Effector memory CD4-positive, alpha-beta T cell (primary cell): ENCODE data around the gene SBF2.
A peak's percentile ranks its signal among the peaks of the same experiment; 100 is the strongest.

ENCODE experiments used
- DNase-seq, 3 donors: peaks; one replicate each; pipeline ENCODE4 v3.0.0-alpha.2; 2020
- H3K27ac ChIP-seq: 2 replicates; pipeline ENCODE4 v1.7.0; 2013; ENCODE audit warnings: mild to moderate bottlenecking, low read length, moderate library complexity; ENCODE audit not compliant: insufficient read depth, poor library complexity, severe bottlenecking
- H3K27me3 ChIP-seq: replicated peaks from 2 replicates; pipeline ENCODE4 v1.7.0; 2013; ENCODE audit warnings: mild to moderate bottlenecking, low read length; ENCODE audit not compliant: insufficient read depth, control insufficient read depth, poor library complexity, severe bottlenecking
- H3K36me3 ChIP-seq: 2 replicates; pipeline ENCODE4 v1.7.0; 2013; ENCODE audit warnings: mild to moderate bottlenecking, low read length, moderate library complexity; ENCODE audit not compliant: control insufficient read depth, insufficient read depth
- H3K4me1 ChIP-seq: 2 replicates; pipeline ENCODE4 v1.7.0; 2013; ENCODE audit warnings: low read length, mild to moderate bottlenecking; ENCODE audit not compliant: control insufficient read depth, insufficient read depth, poor library complexity, severe bottlenecking
- H3K4me3 ChIP-seq: 2 replicates; pipeline ENCODE4 v1.7.0; 2013; ENCODE audit warnings: low read length, low read depth, mild to moderate bottlenecking; ENCODE audit not compliant: insufficient read depth, poor library complexity, severe bottlenecking
- H3K9me3 ChIP-seq: 2 replicates; pipeline ENCODE4 v1.7.0; 2013; ENCODE audit warnings: mild to moderate bottlenecking, low read length, moderate library complexity; ENCODE audit not compliant: control insufficient read depth

SBF2 gene

DNA sequence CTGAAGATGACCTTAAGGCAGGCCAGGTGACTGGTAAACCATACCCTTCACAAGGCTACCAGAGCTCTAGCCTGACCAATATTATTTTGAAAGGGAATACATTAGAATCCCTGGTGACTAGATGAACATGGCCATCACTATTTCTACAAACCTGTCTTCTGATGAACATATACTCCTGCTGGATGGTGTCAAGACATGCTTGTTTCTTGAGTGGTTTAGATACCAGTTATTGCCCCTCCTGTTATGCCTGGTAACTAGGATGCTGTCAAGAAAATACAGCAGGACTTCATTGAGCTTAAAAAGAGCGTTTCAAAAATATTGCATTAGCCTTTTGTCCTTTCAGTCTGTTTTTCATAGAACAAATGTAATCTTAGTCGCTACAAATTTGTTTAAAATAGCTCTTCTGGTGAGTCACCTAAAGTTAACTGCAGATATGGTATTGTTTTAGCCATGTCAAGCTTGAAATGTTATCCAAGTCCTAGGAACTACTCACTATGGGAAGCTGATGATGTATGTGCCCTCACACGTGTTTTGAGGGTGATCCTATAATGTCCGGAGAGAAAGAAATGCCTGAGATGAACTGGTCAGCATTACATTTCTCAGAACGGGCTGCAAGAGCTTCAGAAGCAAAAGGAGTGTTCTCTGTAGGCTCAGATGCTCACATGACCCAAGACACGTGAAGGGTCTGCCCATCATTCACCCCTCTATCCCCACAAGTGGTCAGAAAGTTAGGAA lies 31.4 kb upstream of the SBF2 start:
- Histone ChIP-seq H3K4me1 (no peaks in the 10 kb centered on the region), H3K9me3 (no peaks in the 10 kb centered on the region), H3K27ac (no peak overlapping the region), H3K27me3 (no peaks in the 10 kb centered on the region), H3K4me3 (no peak overlapping the region), H3K36me3 (no peaks in the 10 kb centered on the region)
- no peak for DNase-seq

DNA sequence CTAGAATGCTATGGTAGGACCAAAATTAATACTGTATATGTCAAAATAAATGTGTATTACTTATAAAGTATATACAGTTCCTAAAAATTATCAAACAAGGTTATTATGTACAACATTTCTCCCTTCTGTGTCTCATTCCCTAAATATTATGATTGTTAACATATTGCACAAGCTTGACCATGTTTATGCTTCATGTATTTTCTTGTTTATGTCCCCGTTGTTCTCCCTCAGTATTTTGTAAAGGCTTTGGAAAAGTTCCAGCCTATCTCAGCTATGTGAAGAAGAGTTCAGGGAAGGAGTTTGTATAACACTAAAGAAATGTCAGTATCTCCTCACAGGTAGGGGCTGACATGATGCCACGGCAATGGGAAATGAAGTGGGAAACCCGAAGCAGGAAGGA lies 30.5 kb upstream of the SBF2 start:
- H3K27ac ChIP-seq = no peak overlapping the region
- H3K27me3 ChIP-seq = no peaks in the 10 kb centered on the region
- H3K4me1 ChIP-seq = no peaks in the 10 kb centered on the region
- DNase-seq = no peak
- H3K36me3 ChIP-seq = no peaks in the 10 kb centered on the region
- H3K9me3 ChIP-seq = no peaks in the 10 kb centered on the region
- no peak overlapping the region for H3K4me3 ChIP-seq

DNA sequence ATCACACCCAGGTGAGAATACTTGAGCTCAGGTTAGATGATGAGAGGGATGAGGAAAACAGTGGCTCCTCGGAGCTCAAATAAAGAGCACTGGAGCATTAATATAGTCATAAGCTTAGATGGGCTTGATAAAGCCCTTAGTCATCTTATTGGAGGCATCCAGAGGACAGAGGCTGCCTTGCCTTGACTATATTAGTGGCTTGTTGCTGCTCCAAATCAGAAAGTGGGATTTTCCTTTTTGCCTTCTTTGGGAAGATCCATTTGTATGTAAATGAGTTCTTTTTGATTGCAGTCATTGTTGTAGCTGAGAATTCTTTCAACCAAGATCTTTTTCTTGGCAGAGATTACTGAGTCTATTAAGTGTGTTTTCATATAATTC lies 29.8 kb upstream of the SBF2 start:
- no peak overlapping the region for H3K27ac ChIP-seq
- no peak for DNase-seq
- no peaks in the 10 kb centered on the region for H3K4me1 ChIP-seq
- H3K9me3 ChIP-seq = no peaks in the 10 kb centered on the region
- no peak overlapping the region for H3K4me3 ChIP-seq
- H3K36me3 ChIP-seq = no peaks in the 10 kb centered on the region
- no peaks in the 10 kb centered on the region for H3K27me3 ChIP-seq

DNA sequence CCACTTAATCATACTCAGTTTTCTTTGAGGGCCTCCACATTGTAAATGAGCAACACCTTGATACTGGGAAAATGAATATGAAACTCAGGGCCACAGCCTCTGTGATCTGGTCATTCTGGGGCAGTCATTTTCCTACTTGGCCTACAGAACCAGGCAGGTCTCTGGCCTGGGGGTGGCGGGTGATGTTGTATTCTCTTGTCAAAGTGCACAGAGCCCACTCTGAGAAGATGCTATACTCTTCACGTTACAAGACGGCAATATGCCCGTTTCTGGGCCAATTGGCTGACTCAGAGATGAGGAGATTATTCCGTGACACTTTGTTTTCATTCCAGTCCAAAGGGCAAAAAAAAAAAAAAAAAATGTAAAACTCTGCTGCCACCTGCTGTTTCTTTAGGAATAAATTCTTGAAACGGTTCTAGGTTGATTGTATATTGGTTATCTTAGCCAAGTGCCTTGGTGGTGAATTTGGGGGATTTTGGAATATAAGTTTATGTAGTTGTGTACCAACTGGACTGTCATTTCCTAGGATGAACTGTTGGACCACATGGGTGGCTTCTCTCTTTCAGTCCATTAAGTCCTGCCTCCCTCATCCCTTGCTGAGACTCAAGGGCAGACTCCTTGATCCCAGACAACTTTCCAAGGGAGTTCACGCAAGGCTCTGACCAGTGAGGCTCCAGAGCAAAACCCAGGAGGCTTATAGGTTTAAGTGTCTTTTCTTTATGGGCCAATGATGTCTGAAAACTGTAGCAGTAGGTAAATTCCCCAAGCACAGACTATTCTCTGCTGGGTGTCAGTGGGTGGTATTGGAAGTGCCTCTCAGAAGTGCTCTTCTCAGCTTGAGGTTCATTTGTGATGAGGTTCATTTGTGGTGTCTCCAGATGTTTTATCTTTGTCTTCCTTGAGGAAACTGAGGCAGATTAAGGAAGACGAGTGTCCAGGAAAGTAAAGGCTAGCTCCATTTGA lies 29.1 kb upstream of the SBF2 start:
- no peaks in the 10 kb centered on the region for H3K9me3 ChIP-seq
- H3K27me3 ChIP-seq = no peaks in the 10 kb centered on the region
- no peaks in the 10 kb centered on the region for H3K36me3 ChIP-seq
- peak in 2 of 3 donors; percentile 6 to 21 for DNase-seq
- no peak overlapping the region for H3K27ac ChIP-seq
- no peaks in the 10 kb centered on the region for H3K4me1 ChIP-seq
- no peak overlapping the region for H3K4me3 ChIP-seq

DNA sequence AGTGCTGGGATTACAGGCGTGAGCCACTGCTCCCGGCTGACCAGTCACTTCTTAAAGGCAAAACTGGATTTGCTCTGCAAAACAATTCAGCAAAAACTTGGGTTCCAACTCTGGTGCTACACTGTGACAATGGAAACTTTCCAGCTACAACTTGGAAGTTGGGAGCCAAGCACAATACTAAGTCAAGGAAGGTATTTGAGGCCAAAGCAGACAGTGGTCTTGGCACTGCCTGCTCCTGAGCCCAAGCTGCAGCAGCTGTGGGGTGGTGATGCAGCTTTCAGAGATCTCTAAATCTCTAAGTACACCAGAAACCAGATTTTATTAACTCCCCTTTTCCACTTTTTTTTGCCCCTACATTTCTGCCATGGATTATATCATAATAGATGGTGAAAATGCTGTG lies 28.4 kb upstream of the SBF2 start:
- H3K9me3 ChIP-seq = no peaks in the 10 kb centered on the region
- H3K27ac ChIP-seq = no peak overlapping the region
- H3K36me3 ChIP-seq = no peaks in the 10 kb centered on the region
- no peaks in the 10 kb centered on the region for H3K27me3 ChIP-seq
- DNase-seq = no peak
- no peak overlapping the region for H3K4me3 ChIP-seq
- no peaks in the 10 kb centered on the region for H3K4me1 ChIP-seq

DNA sequence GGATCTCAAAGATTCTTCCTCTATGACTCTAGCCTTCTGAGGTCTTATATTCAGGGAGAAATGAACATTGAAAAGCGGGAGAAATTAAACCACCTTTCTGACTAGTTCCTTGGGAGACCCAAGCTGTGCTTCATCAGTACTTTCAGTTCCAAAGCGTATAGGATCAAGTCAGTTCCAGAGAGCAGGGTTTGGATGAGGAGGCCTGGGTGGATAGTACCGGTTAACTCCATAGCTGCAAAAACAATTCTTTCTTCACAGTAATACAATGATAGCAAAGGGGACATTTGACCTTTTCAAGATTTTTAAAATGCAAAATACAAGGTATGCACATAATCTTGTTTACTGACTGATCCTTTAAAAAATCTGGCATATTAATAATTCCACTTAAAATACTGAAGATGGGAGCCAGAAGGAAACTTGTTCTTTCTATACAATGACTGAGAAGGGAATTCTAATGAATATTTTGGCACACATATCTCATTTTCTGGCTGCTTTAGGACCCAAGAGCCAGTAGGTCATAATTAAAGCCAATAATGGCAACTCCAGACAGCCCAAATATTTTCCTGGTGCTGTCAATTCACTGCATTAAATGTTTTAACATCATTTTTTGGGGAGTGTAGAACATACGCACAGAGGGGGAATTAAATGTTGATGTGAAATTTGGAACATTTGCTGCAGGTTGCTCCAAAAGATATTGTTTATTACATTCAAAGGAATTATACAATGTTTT lies 26.9 kb upstream of the SBF2 start:
- H3K4me1 ChIP-seq = no peaks in the 10 kb centered on the region
- H3K4me3 ChIP-seq = no peak overlapping the region
- DNase-seq = no peak
- no peak overlapping the region for H3K27ac ChIP-seq
- H3K9me3 ChIP-seq = no peaks in the 10 kb centered on the region
- no peaks in the 10 kb centered on the region for H3K27me3 ChIP-seq
- no peaks in the 10 kb centered on the region for H3K36me3 ChIP-seq

DNA sequence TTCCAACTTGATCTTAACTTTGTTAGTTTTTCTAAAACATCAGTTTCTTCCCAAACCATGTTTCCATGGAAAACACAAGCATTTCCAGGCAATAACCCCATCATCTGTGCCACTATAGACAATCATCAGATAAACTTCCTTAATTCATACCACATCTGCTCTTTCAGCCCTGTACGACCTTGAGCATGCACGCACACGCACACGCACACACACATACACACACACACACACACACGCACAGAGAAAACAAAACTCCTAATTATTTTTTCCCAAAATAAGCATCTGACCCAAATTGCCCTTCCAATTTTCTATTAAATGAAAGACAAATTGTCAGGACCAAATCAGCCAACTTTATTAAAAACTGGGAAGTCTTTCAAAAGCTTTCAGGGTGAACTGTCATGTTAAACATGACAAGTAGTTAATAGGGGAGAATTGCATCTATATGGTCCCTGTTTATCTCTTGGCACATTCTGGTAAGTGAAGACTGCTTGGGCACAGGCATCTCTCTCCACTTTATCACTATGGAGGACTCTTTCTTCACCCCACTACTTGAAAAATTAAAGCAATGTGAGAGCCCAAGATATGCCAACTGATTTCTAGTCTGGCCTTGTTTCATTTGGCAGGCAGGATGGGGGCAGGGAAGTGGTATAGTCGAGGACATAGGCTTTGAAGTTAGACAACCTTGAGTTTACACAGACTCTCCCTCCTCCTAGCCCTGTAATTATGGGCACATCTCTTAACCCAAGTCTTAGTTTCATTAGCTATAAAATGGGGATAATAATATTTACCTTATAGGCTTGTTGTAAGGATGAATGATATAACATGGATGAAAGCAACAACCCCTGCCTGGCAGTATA lies 25.9 kb upstream of the SBF2 start:
- no peaks in the 10 kb centered on the region for H3K36me3 ChIP-seq
- DNase-seq = no peak
- no peak overlapping the region for H3K27ac ChIP-seq
- H3K27me3 ChIP-seq = no peaks in the 10 kb centered on the region
- no peaks in the 10 kb centered on the region for H3K9me3 ChIP-seq
- H3K4me3 ChIP-seq = no peak overlapping the region
- no peaks in the 10 kb centered on the region for H3K4me1 ChIP-seq

DNA sequence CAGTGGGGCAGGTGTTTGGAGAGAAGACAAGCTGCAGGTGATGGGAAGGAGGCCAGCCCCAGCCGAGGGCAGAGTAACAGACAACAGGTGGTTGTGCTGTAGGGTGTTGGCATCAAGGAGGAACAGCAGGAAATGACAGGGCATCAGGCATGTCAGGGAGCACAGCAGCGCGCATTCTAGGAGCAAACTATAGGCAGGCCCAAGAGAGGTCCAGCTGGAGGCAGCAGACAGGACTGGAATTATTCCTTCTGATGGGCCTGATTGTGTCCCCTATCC lies 24.4 kb upstream of the SBF2 start:
- Histone ChIP-seq H3K27me3 (no peaks in the 10 kb centered on the region), H3K4me3 (no peak overlapping the region), H3K27ac (no peak overlapping the region), H3K4me1 (no peaks in the 10 kb centered on the region), H3K36me3 (no peaks in the 10 kb centered on the region), H3K9me3 (no peaks in the 10 kb centered on the region)
- DNase-seq = no peak

DNA sequence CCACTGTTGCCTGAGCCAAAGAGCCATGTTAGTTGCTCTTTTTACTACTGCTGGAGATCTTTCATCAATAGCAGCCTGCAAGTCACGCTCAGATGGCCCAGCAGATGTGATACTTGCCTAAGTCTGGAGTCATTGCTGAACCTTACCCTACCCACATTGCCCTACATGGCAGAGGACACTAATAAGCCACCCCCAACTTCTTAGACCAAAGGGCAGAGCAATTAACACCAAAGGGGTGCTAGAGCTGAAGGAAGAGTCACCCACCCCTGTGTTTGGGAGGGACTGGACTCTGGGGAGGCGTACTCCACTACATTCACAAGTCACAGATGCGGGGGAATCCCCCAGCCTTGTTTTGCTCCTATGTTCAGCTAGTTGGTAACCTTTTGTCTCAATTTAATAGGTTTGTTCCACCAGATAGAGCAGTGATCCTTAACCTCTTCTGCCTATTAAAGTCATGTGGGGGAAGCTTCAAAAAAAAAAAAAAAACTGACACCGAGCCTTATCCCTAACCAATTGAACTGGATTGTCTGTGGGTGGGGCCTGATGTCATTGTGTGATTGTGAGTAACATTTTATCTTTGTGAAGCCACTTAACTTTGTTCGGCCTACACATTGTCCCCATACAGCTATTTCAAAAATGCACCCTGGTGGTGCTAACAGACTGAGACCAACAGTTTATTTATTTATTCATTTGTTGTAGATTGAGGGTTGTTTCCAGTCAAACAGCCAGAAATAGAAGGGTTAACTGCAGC lies 23.9 kb upstream of the SBF2 start:
- no peak overlapping the region for H3K27ac ChIP-seq
- DNase-seq = no peak
- no peaks in the 10 kb centered on the region for H3K4me1 ChIP-seq
- H3K9me3 ChIP-seq = no peaks in the 10 kb centered on the region
- no peak overlapping the region for H3K4me3 ChIP-seq
- no peaks in the 10 kb centered on the region for H3K27me3 ChIP-seq
- H3K36me3 ChIP-seq = no peaks in the 10 kb centered on the region
